HepG2 (cell line): Measurements from ENCODE around the gene TMEM80. TPM values are rescaled to one million over a fixed set of nuclear protein-coding genes. Genes with fewer than 3 reads are reported as not detected.
A peak's percentile ranks its signal among the peaks of the same experiment; 100 is the strongest.

Source experiments
- ATAC-seq: fragments of 200-7000 bp; cut with Tn5 transposase; 3 replicates; pipeline ENCODE4 v1.9.1; 2020; ENCODE audit warnings: mild to moderate bottlenecking, moderate library complexity
- BruUV-seq: library from RNA; stranded (reverse); fragments of 400-500 nt; replicated peaks from 2 replicates; lab custom pipeline; 2021; lab: Mats Ljungman, UMichigan
- CTCF ChIA-PET: fragments of 300-600 bp; formaldehyde crosslinking; extraction: SDS; loops from one replicate; lab custom pipeline; 2021; ENCODE audit warnings: low total read pairs, inconsistent platforms, low intra/inter-chr PET ratio; lab: Yijun Ruan, JAX
- POLR2A ChIA-PET: fragments of 350-600 bp; sonication (Branson Sonifier 250); formaldehyde crosslinking; loops from one replicate; lab custom pipeline; 2020; ENCODE audit warnings: antibody characterized with exemption, inconsistent platforms; lab: Yijun Ruan, JAX
- DNase-seq: peaks from one replicate; pipeline ENCODE4 v3.0.0-alpha.2; 2015; ENCODE audit warnings: low spot score
- FAIRE-seq: peaks from 3 replicates; lab custom pipeline; 2011; peaks lifted over from hg19 to GRCh38; lab: Jason Lieb, UNC
- H2AFZ ChIP-seq: one replicate; pipeline ENCODE4 v1.6.1; 2011; ENCODE audit warnings: low read length, inconsistent platforms
- H3K27ac ChIP-seq: fragments of 300-600 bp; 3 replicates; pipeline ENCODE4 v1.8.0; 2011; ENCODE audit warnings: mixed run types, mild to moderate bottlenecking, mixed read lengths, low read length, inconsistent platforms; ENCODE audit not compliant: insufficient read depth; ENCODE audit errors: extremely low read length
- H3K27me3 ChIP-seq, 2 experiments: fragments of 200-600 bp in 1 of 2; 2 replicates in 1 of 2; 3 replicates in 1 of 2; pipeline versions ENCODE4 v1.6.0 to v1.8.0; 2011; ENCODE audit warnings: low read length in 2 of 2, mild to moderate bottlenecking in 2 of 2, moderate library complexity in 2 of 2, inconsistent platforms in 1 of 2; ENCODE audit not compliant: insufficient read depth in 2 of 2, control insufficient read depth in 1 of 2
- H3K36me3 ChIP-seq, 2 experiments: fragments of 200-600 bp in 1 of 2; replicated peaks in 1 of 2; 2 replicates in 1 of 2; 3 replicates in 1 of 2; pipeline versions ENCODE4 v1.5.1 to v1.8.0; 2011; ENCODE audit warnings: low read length in 2 of 2, inconsistent platforms in 1 of 2; ENCODE audit not compliant: insufficient read depth in 2 of 2, control insufficient read depth in 1 of 2
- H3K4me1 ChIP-seq: 2 replicates; pipeline ENCODE4 v1.5.1; 2012; ENCODE audit warnings: low read length, inconsistent platforms; ENCODE audit not compliant: insufficient read depth
- H3K4me2 ChIP-seq: 2 replicates; pipeline ENCODE4 v1.6.0; 2011; ENCODE audit warnings: low read depth, low read length, inconsistent platforms
- H3K4me3 ChIP-seq, 3 experiments: fragments of 200-600 bp in 1 of 3; sonication (generic), shearing (Covaris generic) in 1 of 3; replicated peaks in 1 of 3; 2 replicates each; pipeline ENCODE4 v1.5.1; 2011 to 2016; ENCODE audit warnings: low read length in 3 of 3, inconsistent platforms in 2 of 3, low read depth in 2 of 3, mild to moderate bottlenecking in 2 of 3, control low read depth in 1 of 3, mixed read lengths in 1 of 3; ENCODE audit not compliant: insufficient read depth in 1 of 3
- H3K79me2 ChIP-seq: one replicate; pipeline ENCODE4 v1.6.1; 2011; ENCODE audit warnings: low read length, inconsistent platforms; ENCODE audit not compliant: insufficient read depth
- H3K9ac ChIP-seq: 2 replicates; pipeline ENCODE4 v1.6.0; 2011; ENCODE audit warnings: mild to moderate bottlenecking, low read depth, low read length, inconsistent platforms; ENCODE audit not compliant: insufficient read depth
- H3K9me3 ChIP-seq: 2 replicates; pipeline ENCODE4 v1.5.1; 2012; ENCODE audit warnings: mild to moderate bottlenecking, low read length
- H4K20me1 ChIP-seq: 2 replicates; pipeline ENCODE4 v1.6.0; 2011; ENCODE audit warnings: inconsistent platforms, mild to moderate bottlenecking, low read length, moderate library complexity; ENCODE audit not compliant: insufficient read depth
- ARNT ChIP-seq: fragments of 450-650 bp; IDR thresholded peaks from 2 replicates; pipeline ENCODE4 v1.6.1; 2017
- ATRX ChIP-seq: sonication (generic); formaldehyde crosslinking; IDR thresholded peaks from 2 replicates; pipeline ENCODE4 v1.4.0; 2020; ENCODE audit warnings: missing genetic modification reagents, borderline replicate concordance
- GATAD1 ChIP-seq: IDR thresholded peaks from 2 replicates; pipeline ENCODE4 v1.6.1; 2016; ENCODE audit warnings: missing genetic modification reagents, missing compliant biosample characterization
- IRF2 ChIP-seq: IDR thresholded peaks from 2 replicates; pipeline ENCODE4 v1.6.1; 2018; ENCODE audit warnings: missing genetic modification reagents, missing compliant biosample characterization
- KDM3A ChIP-seq: IDR thresholded peaks from 2 replicates; pipeline ENCODE4 v1.6.1; 2018; ENCODE audit warnings: low read depth, missing compliant biosample characterization
- MYC ChIP-seq: sonication (generic); formaldehyde crosslinking; IDR thresholded peaks from 2 replicates; pipeline ENCODE4 v1.9.0; 2021; ENCODE audit warnings: missing genetic modification reagents, borderline replicate concordance
- PAX8 ChIP-seq: sonication (generic); formaldehyde crosslinking; IDR thresholded peaks from 2 replicates; pipeline ENCODE4 v1.8.0; 2022; ENCODE audit warnings: mild to moderate bottlenecking, missing genetic modification reagents, borderline replicate concordance
- RFX3 ChIP-seq: IDR thresholded peaks from 2 replicates; pipeline ENCODE4 v1.6.1; 2016; ENCODE audit warnings: missing biosample characterization, missing genetic modification reagents
- RFX5 ChIP-seq: IDR thresholded peaks from 2 replicates; pipeline ENCODE4 v1.6.1; 2011; ENCODE audit warnings: low read depth, low read length, improper control_type of control experiment
- RNF2 ChIP-seq: fragments of 450-650 bp; conservative IDR thresholded peaks from 2 replicates; pipeline ENCODE4 v1.6.1; 2016; ENCODE audit warnings: low read depth
- YEATS4 ChIP-seq: sonication (generic); formaldehyde crosslinking; IDR thresholded peaks from 2 replicates; pipeline ENCODE4 v1.4.0; 2020; ENCODE audit warnings: missing genetic modification reagents, borderline replicate concordance
- ZBTB7B ChIP-seq: sonication (generic); formaldehyde crosslinking; IDR thresholded peaks from 2 replicates; pipeline ENCODE4 v1.4.0; 2020; ENCODE audit warnings: missing genetic modification reagents
- ZNF446 ChIP-seq: sonication (generic); formaldehyde crosslinking; IDR thresholded peaks from 2 replicates; pipeline ENCODE4 v1.5.0; 2020; ENCODE audit warnings: mild to moderate bottlenecking, missing genetic modification reagents
- ZNF670 ChIP-seq: sonication (generic); formaldehyde crosslinking; IDR thresholded peaks from 2 replicates; pipeline ENCODE4 v1.8.0; 2022; ENCODE audit warnings: mild to moderate bottlenecking, missing genetic modification reagents, borderline replicate concordance
- ZNF839 ChIP-seq: sonication (generic); formaldehyde crosslinking; IDR thresholded peaks from 2 replicates; pipeline ENCODE4 v1.4.0; 2020; ENCODE audit warnings: missing genetic modification reagents, mild to moderate bottlenecking, borderline replicate concordance
- WGBS: methylation state at CpG from one replicate; pipeline ENCODE4 v1.1.6; 2017; ENCODE audit warnings: low lambda C conversion rate; 5-methylcytosine and 5-hydroxymethylcytosine counted together
- in situ Hi-C: cut with HindIII; loops from 2 replicates; pipeline ENCODE4 v1.10.0; 2017; ENCODE audit warnings: low pct_unique_long_range_greater_than_20kb; ENCODE audit not compliant: extremely low pct_ligation_motif_present
- intact Hi-C: fragments of 100-400 bp; cut with micrococcal nuclease; formaldehyde crosslinking; loops from one replicate; pipeline ENCODE4 v1.10.0; 2022; ENCODE audit not compliant: unreplicated experiment
- polyA plus RNA-seq, 8 experiments: library from polyadenylated mRNA; depleted of rRNA in 3 of 8; stranded (reverse) in 7 of 8; unstranded in 1 of 8; fragments of >200 nt; fragmentation: Illumina TruSeq in 4 of 8; extraction: Trizol in 4 of 8; gene quantifications; 2 replicates each; pipeline versions ENCODE4 v1.2.1 to v1.2.3, GENCODE V29; 2011 to 2016; ENCODE audit warnings: low read depth in 4 of 8, missing spikeins in 1 of 8, mixed read lengths in 1 of 8; ENCODE audit not compliant: insufficient read depth in 1 of 8
- total RNA-seq, 5 experiments: library from RNA; depleted of rRNA; stranded (reverse); fragments of >200 nt; fragmentation: Illumina TruSeq; extraction: Trizol; gene quantifications; 2 replicates each; pipeline ENCODE4 v1.2.3, GENCODE V29; 2016; ENCODE audit warnings: low read depth in 1 of 5
- TF ChIP-seq, protein P1 (sequence below): IDR thresholded peaks from 2 replicates; pipeline ENCODE4 v1.6.1; 2016; ENCODE audit warnings: mild to moderate bottlenecking
- TF ChIP-seq, protein P2 (sequence below): IDR thresholded peaks from 2 replicates; pipeline ENCODE4 v1.6.1; 2016; ENCODE audit warnings: missing compliant biosample characterization, missing genetic modification reagents, borderline replicate concordance

TMEM80 gene
- total and polyA plus RNA-seq, 2 of the 13 experiments (the other 11 are each of a cell fraction or from before 2014, with no cell fraction given): 5.6 to 17.1 TPM

DNA sequence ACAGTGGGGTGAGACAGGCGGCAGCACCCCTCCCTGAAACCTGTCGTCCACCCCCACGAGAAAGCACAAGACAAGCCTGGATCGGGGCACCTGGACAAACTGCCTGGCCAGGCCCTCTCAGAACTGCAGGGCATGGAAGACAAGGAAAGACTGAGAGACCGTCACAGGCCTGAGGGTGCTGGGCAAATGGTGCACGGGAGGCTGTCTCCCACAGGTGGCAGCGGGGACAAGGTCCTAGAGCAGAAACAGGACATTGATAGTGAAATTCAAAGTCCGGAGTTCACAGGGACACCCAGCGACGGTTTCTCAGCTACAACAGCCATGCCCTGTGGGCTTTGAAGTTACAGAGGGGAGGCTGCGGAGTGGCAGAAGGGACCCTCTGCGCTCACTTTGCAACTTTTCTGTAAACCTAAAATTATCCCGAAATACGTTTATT lies 37.9 kb upstream of the TMEM80 start (continued):
- TF ChIP-seq, protein P1, sequence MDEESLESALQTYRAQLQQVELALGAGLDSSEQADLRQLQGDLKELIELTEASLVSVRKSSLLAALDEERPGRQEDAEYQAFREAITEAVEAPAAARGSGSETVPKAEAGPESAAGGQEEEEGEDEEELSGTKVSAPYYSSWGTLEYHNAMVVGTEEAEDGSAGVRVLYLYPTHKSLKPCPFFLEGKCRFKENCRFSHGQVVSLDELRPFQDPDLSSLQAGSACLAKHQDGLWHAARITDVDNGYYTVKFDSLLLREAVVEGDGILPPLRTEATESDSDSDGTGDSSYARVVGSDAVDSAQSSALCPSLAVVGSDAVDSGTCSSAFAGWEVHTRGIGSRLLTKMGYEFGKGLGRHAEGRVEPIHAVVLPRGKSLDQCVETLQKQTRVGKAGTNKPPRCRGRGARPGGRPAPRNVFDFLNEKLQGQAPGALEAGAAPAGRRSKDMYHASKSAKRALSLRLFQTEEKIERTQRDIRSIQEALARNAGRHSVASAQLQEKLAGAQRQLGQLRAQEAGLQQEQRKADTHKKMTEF (CRISPR knock-in tag): peak; percentile 25; the same call in 1 of the 2 replicates
- TF ChIP-seq RFX5: no peak
- peak; percentile 59; the same call in 1 of the 2 replicates for TF ChIP-seq ZBTB7B (CRISPR knock-in tag)
- no peak for TF ChIP-seq ZNF670 (CRISPR knock-in tag)
- TF ChIP-seq, protein P2, sequence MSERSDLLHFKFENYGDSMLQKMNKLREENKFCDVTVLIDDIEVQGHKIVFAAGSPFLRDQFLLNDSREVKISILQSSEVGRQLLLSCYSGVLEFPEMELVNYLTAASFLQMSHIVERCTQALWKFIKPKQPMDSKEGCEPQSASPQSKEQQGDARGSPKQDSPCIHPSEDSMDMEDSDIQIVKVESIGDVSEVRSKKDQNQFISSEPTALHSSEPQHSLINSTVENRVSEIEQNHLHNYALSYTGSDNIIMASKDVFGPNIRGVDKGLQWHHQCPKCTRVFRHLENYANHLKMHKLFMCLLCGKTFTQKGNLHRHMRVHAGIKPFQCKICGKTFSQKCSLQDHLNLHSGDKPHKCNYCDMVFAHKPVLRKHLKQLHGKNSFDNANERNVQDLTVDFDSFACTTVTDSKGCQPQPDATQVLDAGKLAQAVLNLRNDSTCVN: no peak
- no peak for TF ChIP-seq IRF2
- TF ChIP-seq RNF2: no peak

- peaks cover 41% of the 10 kb centered on the region for H3K4me1 ChIP-seq
- TF ChIP-seq ZNF446 (CRISPR knock-in tag): no peak
- no peak for TF ChIP-seq PAX8 (CRISPR knock-in tag)
- no peak for TF ChIP-seq ARNT
- TF ChIP-seq KDM3A: no peak
- TF ChIP-seq ATRX (CRISPR knock-in tag): no peak
- no peak for TF ChIP-seq RFX3
- TF ChIP-seq YEATS4 (CRISPR knock-in tag): no peak
- no peak for TF ChIP-seq GATAD1 (CRISPR knock-in tag)
- no peak for TF ChIP-seq MYC (CRISPR knock-in tag)
- TF ChIP-seq ZNF839 (CRISPR knock-in tag): no peak
- TF ChIP-seq, all 625 proteins: peak for 0
- Histone ChIP-seq H2AFZ (no peak overlapping the region), H3K4me2 (no peak overlapping the region), H3K27ac (no peak overlapping the region), H3K9ac (no peak overlapping the region), H3K9me3 (no peaks in the 10 kb centered on the region), H3K27me3 (no peaks in the 10 kb centered on the region), H3K36me3 (peaks cover 16 to 40% of the 10 kb centered on the region in 2 experiments; a peak in 4 of 5 replicates), H3K4me3 (no peak overlapping the region), H4K20me1 (peaks cover 17% of the 10 kb centered on the region; the same call in 1 of the 2 replicates), H3K79me2 (no peaks in the 10 kb centered on the region)
- 98% methylated on average over 15 of the region's 16 CpGs for WGBS
- intact Hi-C loops (loop anchor here (10.0 kb wide), 1 partner anchor 45 kb away; the partner anchor contains the start of gene EPS8L2), in situ Hi-C loops (loop anchor here (5.0 kb wide), 2 partner anchors 68 to 108 kb away; no protein-coding TSS in a partner anchor)
- DNase-seq (no peak), ATAC-seq (no peak), FAIRE-seq (no peak)
- ChIA-PET CTCF (no interaction called here), POLR2A (interaction anchor here (1.2 kb wide), 1 partner anchor 39 kb away, joined by 3 read pairs; no protein-coding TSS in a partner anchor)
- no TSS peak for BruUV-seq
These were observed 36.0 kb upstream of the TMEM80 start for GRCh38 chr11:659532-660085.
